ENCODE results near the gene GNA15.

DNA sequence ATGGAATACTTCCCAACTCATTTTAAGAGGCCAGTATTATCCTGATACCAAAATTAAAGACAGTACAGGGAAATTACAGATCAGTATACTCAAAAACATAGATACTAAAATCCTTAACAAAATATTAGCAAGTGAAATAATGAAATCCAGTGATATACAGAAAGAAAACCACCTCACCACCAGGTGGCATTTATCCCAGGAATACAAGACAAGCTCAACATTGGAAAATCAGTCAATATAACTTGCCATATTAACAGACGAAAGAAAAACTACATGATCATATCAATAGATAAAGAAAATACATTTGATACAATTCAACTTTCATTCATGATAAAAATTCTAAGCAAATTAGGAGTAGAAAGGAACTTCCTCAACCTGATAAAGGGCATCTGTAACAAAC is 6.7 kb upstream of the GNA15 start:
- TF ChIP-seq CTCF (IDR thresholded peaks at IDR 0.05) = peak in 5 of 6 experiments; percentile 22 to 70 (median 59)
- TF ChIP-seq POLR2A (IDR thresholded peaks at IDR 0.05) = no peak
- TF ChIP-seq POLR2AphosphoS5 (IDR thresholded peaks at IDR 0.05) = no peak
- no peak for TF ChIP-seq EP300 (IDR thresholded peaks at IDR 0.05)
